RWPE2 (cell line): ENCODE data around the gene GLCE.

ENCODE experiments used
- ATAC-seq: fragments of 200-7000 bp; cut with Tn5 transposase; 3 replicates; pipeline ENCODE4 v1.9.1; 2021; ENCODE audit warnings: low read depth
- DNase-seq: peaks from one replicate; pipeline ENCODE4 v3.0.0-alpha.2; 2020; ENCODE audit warnings: low spot score
- H3K27ac ChIP-seq: fragments of 450-650 bp; 2 replicates; pipeline ENCODE4 v1.5.1; 2017; ENCODE audit warnings: mild to moderate bottlenecking; ENCODE audit not compliant: poor library complexity, severe bottlenecking
- H3K27me3 ChIP-seq: fragments of 250-450 bp; sonication (Bioruptor Pico); 2 replicates; pipeline ENCODE4 v1.5.1; 2021; ENCODE audit warnings: mild to moderate bottlenecking, moderate library complexity; ENCODE audit not compliant: insufficient read depth, poor library complexity, severe bottlenecking
- H3K36me3 ChIP-seq: fragments of 250-450 bp; sonication (Bioruptor Pico); 2 replicates; pipeline ENCODE4 v1.5.1; 2020; ENCODE audit warnings: low read depth, mild to moderate bottlenecking, moderate library complexity
- H3K4me1 ChIP-seq: fragments of 250-450 bp; sonication (Bioruptor Pico); 2 replicates; pipeline ENCODE4 v1.5.1; 2021; ENCODE audit warnings: mild to moderate bottlenecking, moderate library complexity; ENCODE audit not compliant: insufficient read depth, poor library complexity, severe bottlenecking
- H3K4me3 ChIP-seq: fragments of 250-450 bp; sonication (Bioruptor Pico); 2 replicates; pipeline ENCODE4 v1.5.1; 2021; ENCODE audit warnings: mild to moderate bottlenecking, moderate library complexity; ENCODE audit not compliant: severe bottlenecking
- H3K9me3 ChIP-seq: fragments of 250-450 bp; sonication (Bioruptor Pico); 2 replicates; pipeline ENCODE4 v1.5.1; 2021; ENCODE audit warnings: mild to moderate bottlenecking, moderate library complexity; ENCODE audit not compliant: severe bottlenecking
- TF ChIP-seq, protein P1 (sequence below): fragments of 450-650 bp; IDR thresholded peaks from one replicate; pipeline ENCODE4 v1.5.1; 2017; ENCODE audit warnings: mild to moderate bottlenecking, moderate library complexity; ENCODE audit not compliant: poor library complexity, severe bottlenecking

GLCE gene

DNA sequence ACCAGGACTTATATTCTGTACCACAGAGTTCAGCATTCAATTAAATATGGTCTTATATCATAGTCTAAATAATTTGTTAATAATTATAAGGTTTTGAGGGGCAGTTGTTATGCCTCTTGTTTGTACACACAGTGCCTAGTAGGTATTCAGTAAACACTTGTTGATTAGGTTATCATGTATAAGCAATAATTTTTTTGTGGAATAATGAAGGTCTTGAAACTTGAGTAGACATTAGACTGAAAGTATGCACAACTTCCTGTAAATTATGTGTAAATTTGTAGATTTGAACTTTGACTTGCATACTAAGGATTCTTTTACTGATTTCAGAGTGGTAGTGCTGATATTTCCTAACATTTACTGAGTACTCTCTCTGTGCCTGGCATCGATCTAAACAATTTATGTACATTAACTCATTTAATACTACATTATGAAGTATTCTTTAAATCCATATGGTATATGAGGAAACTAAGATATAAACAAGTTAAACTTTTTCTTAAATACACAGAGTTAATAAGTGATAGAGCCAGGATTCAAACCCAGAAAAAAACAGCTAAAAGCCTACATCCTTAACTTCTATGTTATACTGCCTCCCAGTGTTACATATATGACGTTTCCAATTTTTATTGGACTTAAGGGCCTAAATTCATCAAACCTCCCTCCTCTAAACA is 65.1 kb downstream of the GLCE start:
- H3K4me1 ChIP-seq, result no peaks in the 10 kb centered on the region

DNA sequence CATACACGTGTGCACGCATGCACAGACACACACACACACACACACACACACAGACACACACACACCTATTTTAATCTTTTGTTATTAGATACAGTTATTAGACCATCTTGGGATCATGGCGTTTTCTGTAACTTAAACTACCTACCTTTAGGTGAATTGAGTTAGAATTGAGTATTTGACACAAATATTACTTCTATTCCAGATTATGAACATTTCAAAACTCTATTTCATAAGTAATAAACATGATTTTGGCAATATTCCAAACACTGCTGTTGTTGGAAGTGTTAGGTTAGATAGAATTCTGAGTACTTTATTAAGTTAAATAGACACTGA is 65.6 kb downstream of the GLCE start:
- no peak overlapping the region for H3K27ac ChIP-seq
- H3K36me3 ChIP-seq, result peaks cover 4% of the 10 kb centered on the region; the same call in 1 of the 2 replicates
- no peak for DNase-seq
- H3K4me3 ChIP-seq, result no peak overlapping the region
- TF ChIP-seq, protein P1, sequence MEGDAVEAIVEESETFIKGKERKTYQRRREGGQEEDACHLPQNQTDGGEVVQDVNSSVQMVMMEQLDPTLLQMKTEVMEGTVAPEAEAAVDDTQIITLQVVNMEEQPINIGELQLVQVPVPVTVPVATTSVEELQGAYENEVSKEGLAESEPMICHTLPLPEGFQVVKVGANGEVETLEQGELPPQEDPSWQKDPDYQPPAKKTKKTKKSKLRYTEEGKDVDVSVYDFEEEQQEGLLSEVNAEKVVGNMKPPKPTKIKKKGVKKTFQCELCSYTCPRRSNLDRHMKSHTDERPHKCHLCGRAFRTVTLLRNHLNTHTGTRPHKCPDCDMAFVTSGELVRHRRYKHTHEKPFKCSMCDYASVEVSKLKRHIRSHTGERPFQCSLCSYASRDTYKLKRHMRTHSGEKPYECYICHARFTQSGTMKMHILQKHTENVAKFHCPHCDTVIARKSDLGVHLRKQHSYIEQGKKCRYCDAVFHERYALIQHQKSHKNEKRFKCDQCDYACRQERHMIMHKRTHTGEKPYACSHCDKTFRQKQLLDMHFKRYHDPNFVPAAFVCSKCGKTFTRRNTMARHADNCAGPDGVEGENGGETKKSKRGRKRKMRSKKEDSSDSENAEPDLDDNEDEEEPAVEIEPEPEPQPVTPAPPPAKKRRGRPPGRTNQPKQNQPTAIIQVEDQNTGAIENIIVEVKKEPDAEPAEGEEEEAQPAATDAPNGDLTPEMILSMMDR, result peak; percentile 36
- H3K4me1 ChIP-seq, result no peaks in the 10 kb centered on the region
- no peaks in the 10 kb centered on the region for H3K27me3 ChIP-seq
- no peak for ATAC-seq
- H3K9me3 ChIP-seq, result peaks cover 11% of the 10 kb centered on the region

More for the DNA sequence above, 65.1 kb downstream of the GLCE start:
- TF ChIP-seq, protein P1, result peak; percentile 58
- Histone ChIP-seq H3K27me3 (no peaks in the 10 kb centered on the region), H3K36me3 (peaks cover 4% of the 10 kb centered on the region; the same call in 1 of the 2 replicates), H3K4me3 (no peak overlapping the region), H3K9me3 (peaks cover 11% of the 10 kb centered on the region), H3K27ac (no peak overlapping the region)
- ATAC-seq (0 out of 3 replicates have a peak, but pooled peaks have one; percentile 36), DNase-seq (no peak)

DNA sequence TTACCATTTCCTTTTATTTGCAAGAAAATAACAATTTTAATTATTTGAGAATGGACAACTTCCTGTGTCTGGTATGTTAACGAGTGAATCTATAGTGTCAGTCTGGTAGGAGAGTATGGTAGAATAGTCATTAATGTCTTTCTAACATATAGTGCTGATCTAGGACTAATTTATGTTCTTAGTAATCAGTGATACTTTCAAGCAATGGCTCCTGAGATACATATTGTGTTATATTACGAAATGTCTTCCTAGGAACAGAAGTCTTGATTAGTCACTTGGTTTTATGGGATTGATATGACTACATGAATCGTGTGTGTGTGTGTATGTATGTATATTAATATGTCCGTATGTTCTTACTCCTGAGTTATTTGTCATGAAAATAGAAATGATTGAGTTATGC is 71.7 kb downstream of the GLCE start:
- TF ChIP-seq, protein P1, result no peak
- H3K4me3 ChIP-seq, result no peak overlapping the region
- no peak for DNase-seq
- no peaks in the 10 kb centered on the region for H3K9me3 ChIP-seq
- H3K36me3 ChIP-seq, result peaks cover 4% of the 10 kb centered on the region; the same call in 1 of the 2 replicates
- H3K27me3 ChIP-seq, result no peaks in the 10 kb centered on the region
- no peak overlapping the region for H3K27ac ChIP-seq
- H3K4me1 ChIP-seq, result peaks cover 6% of the 10 kb centered on the region
- ATAC-seq, result peak; percentile 78

DNA sequence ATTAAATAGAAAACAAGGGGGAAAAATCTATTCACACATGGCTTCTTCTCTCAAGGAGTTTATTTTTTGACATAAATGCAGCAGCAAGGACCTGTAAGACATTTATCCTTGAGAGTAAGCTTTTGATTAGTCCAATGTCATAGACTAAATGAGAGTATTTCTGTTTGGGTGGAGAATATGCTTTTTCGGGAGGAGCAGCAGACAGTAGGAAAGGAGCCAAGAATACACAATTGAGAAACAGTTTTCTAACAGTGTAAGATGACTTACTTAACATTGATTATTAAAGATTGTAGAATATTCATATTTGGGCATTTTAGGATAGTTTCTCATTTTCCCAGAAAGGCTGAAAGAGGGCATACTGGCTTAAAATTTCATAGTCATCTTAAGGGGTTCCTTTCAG is 72.3 kb downstream of the GLCE start:
- ATAC-seq, result no peak
- Histone ChIP-seq H3K36me3 (peaks cover 4% of the 10 kb centered on the region; the same call in 1 of the 2 replicates), H3K27me3 (no peaks in the 10 kb centered on the region), H3K9me3 (no peaks in the 10 kb centered on the region), H3K4me1 (peaks cover 6% of the 10 kb centered on the region), H3K4me3 (no peak overlapping the region), H3K27ac (no peak overlapping the region)
- no peak for DNase-seq
- TF ChIP-seq, protein P1, result no peak

DNA sequence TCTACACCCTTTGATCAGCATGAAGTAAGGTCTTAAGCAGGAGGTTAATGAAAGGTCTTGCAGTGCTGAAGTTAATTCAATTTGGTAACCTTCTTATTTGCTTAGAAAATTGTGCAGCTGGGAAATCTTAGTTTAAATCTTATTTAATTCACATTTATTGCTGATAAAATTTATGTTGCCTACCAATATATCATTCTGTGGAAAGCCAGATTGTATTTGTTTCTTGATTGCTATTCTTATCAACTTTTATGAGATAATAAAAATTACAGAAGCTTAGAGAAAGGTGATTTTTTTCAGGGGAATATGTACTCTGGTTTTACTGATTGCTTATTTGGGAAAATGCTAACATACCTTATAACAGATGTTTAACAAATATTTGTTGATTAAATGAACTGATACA is 74.2 kb downstream of the GLCE start:
- DNase-seq, result no peak
- no peak overlapping the region for H3K27ac ChIP-seq
- H3K4me3 ChIP-seq, result no peak overlapping the region
- peaks cover 1% of the 10 kb centered on the region; the same call in 1 of the 2 replicates for H3K36me3 ChIP-seq
- H3K4me1 ChIP-seq, result peaks cover 6% of the 10 kb centered on the region
- ATAC-seq, result no peak
- TF ChIP-seq, protein P1, result no peak
- H3K9me3 ChIP-seq, result no peaks in the 10 kb centered on the region
- H3K27me3 ChIP-seq, result no peaks in the 10 kb centered on the region
